GM21529 (cell line): ENCODE measurements around the gene MND1.
A peak's percentile ranks its signal among the peaks of the same experiment; 100 is the strongest.
"Not testable (repeated sequence)": the region's sequence is repeated elsewhere in the genome, so short reads cannot be mapped to it uniquely, and the experiment has no call there.

Experiments
- ATAC-seq: cut with Tn5 transposase; IDR thresholded peaks from one replicate; pipeline ENCODE4 v1.9.1; 2021; ENCODE audit not compliant: unreplicated experiment

The MND1 gene

DNA sequence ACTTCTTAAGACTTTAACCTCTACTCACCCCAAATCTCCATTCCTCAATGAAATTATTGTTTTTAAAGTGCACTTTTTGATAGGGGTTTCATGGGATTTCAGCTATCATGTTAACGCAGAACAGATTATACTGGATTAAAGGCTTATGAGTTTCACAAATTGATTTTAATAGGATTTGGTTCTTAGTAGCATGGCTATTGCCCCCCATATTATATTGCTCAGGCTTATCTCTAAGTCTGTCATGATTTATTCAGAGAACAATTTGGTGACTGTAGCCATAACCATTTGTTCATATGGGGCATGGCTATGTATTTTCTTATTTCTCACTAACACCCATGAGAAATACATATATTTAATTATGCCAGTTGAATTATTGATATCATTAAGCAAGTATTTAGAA, 57.0 kb downstream of the MND1 start:
- no peak for ATAC-seq

GRCh38 chr4:153402366-153402765, 57.9 kb downstream of the MND1 start:
- ATAC-seq = no peak

DNA sequence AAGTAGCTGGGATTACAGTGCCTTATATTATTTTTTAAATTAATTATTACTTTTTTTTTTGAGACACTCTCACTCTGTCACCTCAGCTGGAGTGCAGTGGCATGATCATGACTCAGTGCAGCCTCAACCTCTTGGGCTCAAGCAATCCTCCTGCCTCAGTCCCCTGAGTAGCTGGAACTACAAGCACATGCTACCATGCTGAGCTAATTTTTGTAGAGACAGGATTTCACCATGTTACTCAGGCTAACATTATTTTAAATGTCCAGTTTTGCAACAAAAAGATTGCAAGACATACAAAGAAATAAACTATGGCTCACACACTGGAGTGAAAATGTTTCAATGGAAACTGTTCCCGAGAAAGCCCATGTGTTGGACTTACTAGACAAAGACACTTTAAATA, 59.2 kb downstream of the MND1 start:
- no peak for ATAC-seq

- no peak for ATAC-seq
Measured at GRCh38 chr4:153407906-153408305, 63.4 kb downstream of the MND1 start.

DNA sequence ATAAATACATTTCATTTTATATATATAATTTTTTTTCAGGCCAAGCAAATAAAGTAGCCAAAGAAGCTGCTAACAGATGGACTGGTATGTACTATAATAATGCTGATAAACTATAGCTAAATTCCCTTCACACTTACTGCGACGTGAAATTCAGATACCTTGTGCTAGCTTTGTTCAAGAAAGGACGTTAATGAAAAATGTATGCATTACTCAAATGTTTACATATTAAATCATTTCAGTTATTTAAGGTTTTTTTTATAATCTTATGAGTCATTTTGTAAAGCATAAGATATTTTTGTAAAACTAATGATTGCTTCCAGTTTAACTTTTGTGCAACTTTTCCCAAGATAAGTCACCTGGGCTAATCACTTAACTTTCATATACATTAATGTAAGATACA, 64.4 kb downstream of the MND1 start:
- ATAC-seq = no peak

GRCh38 chr4:153409412-153409811, 64.9 kb downstream of the MND1 start:
- ATAC-seq = no peak

- ATAC-seq = no peak
Measured at GRCh38 chr4:153409924-153410501, 65.5 kb downstream of the MND1 start.

DNA sequence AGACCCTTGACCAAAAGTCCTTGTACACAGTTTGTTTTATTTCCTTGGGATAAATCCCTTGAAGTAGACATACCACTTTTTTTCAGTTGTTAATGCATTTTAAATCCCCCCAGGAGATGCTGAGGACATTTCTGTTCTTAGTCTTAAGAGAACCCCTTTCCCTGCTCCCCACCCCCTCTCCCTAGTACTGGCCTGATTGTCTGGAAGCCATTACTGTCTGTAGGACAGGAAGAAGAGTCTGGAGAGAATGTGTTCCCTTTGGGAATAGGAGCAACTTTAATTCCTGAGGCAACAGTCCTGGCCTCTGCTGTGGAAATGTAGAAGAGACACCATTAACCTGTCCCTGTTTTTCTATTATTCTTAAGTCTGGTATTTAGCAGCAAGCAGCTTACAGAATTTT, 69.4 kb downstream of the MND1 start:
- no peak for ATAC-seq

- not testable (repeated sequence) for ATAC-seq
Measured at GRCh38 chr4:153416456-153416855, 72.0 kb downstream of the MND1 start.

DNA sequence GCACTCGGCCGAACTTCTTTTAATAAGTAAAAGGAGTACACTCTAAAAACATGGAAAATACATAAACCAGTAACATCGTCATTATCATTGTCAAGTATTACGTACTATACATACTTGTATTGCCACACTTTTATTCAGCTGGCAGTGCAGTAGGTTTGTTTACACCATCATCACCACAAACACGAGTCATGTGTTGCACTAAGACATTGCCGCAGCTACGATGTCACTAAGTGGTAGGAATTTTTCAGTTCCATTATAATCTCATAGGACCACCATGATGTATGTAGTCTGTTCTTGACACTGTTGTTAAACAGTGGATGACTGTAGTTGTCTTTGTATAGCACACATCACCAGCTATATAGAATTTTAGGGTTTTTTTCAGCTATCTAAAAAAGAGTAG, 73.6 kb downstream of the MND1 start:
- ATAC-seq = no peak

DNA sequence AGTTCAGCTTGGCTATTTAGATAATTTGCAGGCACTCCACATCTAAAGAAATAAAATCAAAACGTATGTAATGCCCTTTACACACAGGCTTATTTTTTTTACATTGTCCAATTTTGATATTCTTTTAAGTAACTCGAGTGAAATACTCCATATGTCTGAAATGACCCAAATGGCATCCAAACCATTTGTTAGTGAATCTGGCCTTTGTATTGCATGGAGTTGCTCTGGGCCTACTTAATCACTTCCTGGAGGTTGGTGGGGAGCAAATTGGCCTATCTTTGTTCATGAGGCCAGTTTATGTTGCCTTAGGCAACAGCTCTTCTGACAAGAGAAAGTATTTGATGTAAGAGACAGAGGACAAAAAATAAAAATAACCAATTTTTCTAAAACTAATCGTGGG, 74.1 kb downstream of the MND1 start:
- ATAC-seq = no peak

DNA sequence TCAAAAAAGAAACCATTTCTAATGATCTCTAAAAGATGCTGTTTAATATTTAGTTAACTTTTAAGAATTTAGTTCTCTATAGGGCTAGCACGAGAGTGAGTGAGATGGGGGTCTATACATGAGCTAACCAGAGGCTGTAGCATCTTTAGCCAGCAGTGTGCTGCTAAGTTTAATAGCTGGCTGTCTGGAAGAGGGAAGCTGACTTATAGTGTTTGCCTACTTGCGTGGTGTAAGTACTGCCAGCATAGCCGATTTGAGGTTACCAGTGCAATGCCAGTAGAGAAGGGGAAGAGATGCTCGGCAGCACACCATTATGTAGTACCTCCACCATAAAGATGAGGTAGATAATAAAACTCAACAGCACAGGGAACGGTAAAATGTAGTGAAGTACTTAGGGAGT, 74.5 kb downstream of the MND1 start:
- no peak for ATAC-seq

GRCh38 chr4:153419673-153420278, 75.3 kb downstream of the MND1 start:
- no peak for ATAC-seq

- no peak for ATAC-seq
Measured at GRCh38 chr4:153420361-153420760, 75.9 kb downstream of the MND1 start.

- ATAC-seq = peak; percentile 76
Measured at GRCh38 chr4:153421941-153422340, 77.5 kb downstream of the MND1 start.

DNA sequence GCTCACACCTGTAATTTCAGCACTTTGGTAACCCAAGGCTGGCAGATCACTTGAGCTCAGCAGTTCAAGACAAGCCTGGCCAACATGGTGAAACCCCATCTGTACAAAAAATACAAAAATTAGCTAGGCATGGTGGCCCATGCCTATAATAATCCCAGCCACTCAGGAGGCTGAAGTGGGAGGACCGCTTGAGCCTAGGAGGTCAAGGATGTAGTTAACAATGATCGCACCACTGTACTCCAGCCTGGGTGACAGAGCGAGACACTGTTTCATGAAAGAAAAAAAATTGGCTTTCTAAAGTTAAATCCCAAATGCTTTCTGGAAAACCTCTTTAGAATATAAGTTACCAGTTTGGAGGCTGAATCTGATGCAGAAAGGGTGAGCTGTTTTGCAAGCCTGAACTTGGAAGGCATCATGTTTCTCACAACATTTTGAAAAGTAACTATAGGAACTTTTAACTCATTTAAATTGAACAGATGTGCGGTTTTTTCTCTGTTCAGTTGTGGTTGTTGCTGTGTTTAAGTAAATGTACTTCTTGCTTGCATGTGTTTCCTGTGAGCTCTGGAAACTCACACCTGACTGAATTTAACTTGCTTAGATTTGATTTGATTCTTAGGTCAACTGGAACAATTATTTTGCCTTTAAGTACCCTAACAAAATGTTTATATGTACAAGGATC, 81.9 kb downstream of the MND1 start:
- no peak for ATAC-seq

DNA sequence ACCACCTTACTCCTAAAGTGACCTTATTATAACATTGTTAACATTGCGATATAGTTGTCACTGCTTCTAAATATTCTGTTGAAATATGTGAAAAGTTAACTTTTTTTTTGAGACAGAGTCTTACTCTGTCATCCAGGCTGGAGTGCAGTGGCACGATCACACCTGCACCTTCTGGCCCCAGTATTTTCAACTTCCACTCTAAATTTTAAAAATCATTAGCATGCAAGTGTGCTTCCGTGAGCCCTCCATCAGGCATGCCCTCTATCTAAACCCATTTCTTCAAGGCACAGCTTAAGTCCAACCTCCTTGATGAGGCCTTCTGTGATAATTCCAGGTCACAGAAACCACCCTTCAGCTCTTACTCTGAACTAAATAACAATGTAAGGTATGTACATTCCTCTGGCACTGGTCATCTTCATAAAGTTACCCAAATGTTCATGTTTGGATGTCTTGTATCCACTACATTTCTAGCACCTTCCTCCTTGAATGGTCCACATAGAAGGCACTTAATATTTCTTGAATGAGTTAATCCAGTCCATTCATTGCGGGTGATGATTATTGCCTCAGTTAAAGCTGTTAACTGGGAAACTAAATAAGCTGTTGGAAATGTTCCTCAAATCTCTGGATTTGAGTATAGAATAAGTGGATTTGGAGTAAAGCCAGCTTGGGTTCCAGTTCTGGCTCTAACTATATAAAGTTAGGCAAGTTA, 83.0 kb downstream of the MND1 start:
- no peak for ATAC-seq

DNA sequence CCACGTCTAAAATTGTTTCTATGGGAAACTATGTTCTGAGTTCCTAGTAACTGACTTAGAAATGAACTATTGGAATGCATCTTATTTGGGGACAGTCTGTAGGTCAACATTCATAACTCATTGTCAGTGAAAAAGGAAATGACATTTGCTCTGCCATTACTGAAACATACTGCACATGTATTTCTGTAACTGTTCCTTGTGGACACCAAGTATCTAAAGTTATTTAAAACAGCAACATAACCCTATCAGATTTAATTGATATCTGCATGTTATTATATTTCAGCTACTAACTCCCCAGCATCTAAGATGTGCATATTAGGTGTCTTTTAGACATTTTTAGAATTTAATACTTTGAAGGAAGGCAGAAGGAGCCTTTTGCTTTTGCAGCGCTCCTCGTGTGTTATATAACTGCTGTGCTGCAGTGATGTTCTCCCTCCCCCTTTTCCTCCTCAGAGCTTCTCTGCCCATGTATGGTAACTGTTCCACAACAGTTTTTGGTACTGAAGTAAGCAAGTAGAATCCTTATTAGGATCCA, 84.5 kb downstream of the MND1 start:
- ATAC-seq = no peak

DNA sequence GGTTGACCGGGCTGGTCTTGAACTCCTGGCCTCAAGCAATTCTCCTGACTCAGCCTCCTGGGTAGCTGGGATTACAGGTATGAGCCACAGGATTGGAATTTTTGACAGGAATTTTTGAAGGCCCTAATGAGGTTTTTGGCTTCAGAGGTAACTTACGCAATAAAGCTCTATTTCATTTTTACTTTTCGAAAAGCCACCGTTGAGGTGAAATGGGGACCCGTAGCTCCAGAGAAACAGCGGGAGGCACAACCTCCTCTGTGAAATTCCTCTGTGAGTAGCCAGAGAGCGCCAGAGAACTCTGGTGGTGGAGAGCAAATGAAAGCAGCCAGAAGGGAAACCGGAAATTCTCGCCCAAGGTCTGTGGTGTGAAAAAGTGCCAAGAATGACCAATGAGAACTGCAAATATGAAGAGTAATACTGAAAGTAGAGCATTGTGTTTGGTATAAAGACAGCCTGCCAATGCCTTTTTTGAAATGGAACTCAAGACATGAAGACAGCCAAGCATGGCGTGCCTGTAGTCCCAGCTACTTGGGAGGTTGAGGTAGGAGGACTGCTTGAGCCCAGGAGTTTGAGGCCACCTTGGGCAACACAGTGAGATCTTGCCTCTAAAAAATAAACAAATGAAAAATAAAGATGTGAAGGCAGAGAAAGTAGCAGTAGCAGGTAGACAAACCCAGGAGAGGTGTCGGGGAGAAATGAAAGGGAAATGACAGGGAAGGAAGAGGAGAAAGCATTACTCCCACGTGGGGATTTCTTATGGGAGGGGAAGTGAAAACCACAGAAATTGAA, 88.7 kb downstream of the MND1 start:
- ATAC-seq = peak; percentile 95

DNA sequence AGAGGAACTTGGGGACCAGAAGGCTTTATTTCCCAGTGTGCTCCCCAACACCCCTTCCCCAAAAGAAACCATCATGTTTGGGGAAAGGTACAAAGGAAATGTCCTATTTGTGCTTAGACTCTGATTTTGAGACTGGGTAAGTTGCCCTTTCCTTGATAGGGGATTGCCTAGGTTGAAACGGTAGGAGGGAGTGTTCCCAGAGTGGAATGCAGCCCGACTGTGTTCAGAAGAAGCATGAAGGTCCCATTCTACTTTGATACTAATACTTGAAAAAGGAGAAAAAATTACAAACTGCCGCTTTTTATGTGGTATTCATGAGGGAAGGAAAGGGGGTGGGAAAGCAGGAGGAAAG, 89.2 kb downstream of the MND1 start:
- ATAC-seq = no peak

DNA sequence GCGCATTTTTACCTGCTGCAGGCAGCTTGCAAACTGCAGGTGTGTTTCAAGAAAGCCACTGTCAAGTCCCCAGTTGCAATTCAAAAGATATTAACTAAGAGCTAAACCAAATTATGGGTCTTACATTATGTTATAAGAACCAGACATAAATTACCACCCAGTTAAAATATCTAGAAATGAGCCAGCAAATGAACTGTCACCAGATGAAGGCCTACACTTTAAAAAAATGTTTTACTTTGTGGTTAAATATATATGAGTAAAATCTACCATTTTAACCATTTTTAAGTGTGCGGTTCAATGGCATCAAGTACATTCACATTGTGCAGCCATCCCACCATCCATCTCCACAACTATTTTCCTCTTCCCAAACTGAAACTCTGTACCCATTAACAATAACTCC, 89.7 kb downstream of the MND1 start:
- no peak for ATAC-seq
